ENCODE results near the gene ARHGEF1.
"Not testable (repeated sequence)": the region's sequence is repeated elsewhere in the genome, so short reads cannot be mapped to it uniquely, and the experiment has no call there.

Gene ARHGEF1

GRCh38 chr19:41911889-41912731 lies 29.1 kb downstream of the ARHGEF1 start:
- POLR2A ChIA-PET = interaction anchor here (0.5 to 1.4 kb wide), 3 partner anchors 9 to 50 kb away, joined by 4 read pairs; no protein-coding TSS in a partner anchor
- H3K4me3 ChIP-seq (ENCODE audit: low read depth, low read length) = no peak overlapping the region
- DNase-seq (ENCODE audit: low read depth, low spot score) = no peak
- CTCF ChIA-PET = no interaction called here
- TF ChIP-seq CTCF (IDR thresholded peaks at IDR 0.05; ENCODE audit: insufficient read depth, low read length, missing control alignments) = no peak

GRCh38 chr19:41912899-41913537 lies 30.0 kb downstream of the ARHGEF1 start:
- TF ChIP-seq CTCF (IDR thresholded peaks at IDR 0.05; ENCODE audit: insufficient read depth, low read length, missing control alignments) = no peak
- H3K4me3 ChIP-seq (ENCODE audit: low read depth, low read length) = no peak overlapping the region
- CTCF ChIA-PET = no interaction called here
- POLR2A ChIA-PET = interaction anchor here (0.5 kb wide), 1 partner anchor 49 kb away, joined by 4 read pairs; no protein-coding TSS in a partner anchor
- DNase-seq (ENCODE audit: low read depth, low spot score) = no peak

GRCh38 chr19:41913538-41914423 lies 30.8 kb downstream of the ARHGEF1 start:
- no peak for TF ChIP-seq CTCF (IDR thresholded peaks at IDR 0.05; ENCODE audit: insufficient read depth, low read length, missing control alignments)
- ChIA-PET POLR2A (no interaction called here), CTCF (no interaction called here)
- DNase-seq (ENCODE audit: low read depth, low spot score) = no peak
- H3K4me3 ChIP-seq (ENCODE audit: low read depth, low read length) = no peak overlapping the region

GRCh38 chr19:41914424-41914834 lies 31.4 kb downstream of the ARHGEF1 start:
- DNase-seq (ENCODE audit: low read depth, low spot score); H3K4me3 ChIP-seq (ENCODE audit: low read depth, low read length); CTCF ChIA-PET; POLR2A ChIA-PET: not testable (repeated sequence)

GRCh38 chr19:41915021-41915775 lies 32.2 kb downstream of the ARHGEF1 start:
- ChIA-PET CTCF (no interaction called here), POLR2A (no interaction called here)
- TF ChIP-seq CTCF (IDR thresholded peaks at IDR 0.05; ENCODE audit: insufficient read depth, low read length, missing control alignments) = no peak
- no peak for DNase-seq (ENCODE audit: low read depth, low spot score)
- no peak overlapping the region for H3K4me3 ChIP-seq (ENCODE audit: low read depth, low read length)

GRCh38 chr19:41915776-41916414 lies 32.9 kb downstream of the ARHGEF1 start:
- no peak for TF ChIP-seq CTCF (IDR thresholded peaks at IDR 0.05; ENCODE audit: insufficient read depth, low read length, missing control alignments)
- ChIA-PET POLR2A (no interaction called here), CTCF (no interaction called here)
- DNase-seq (ENCODE audit: low read depth, low spot score) = no peak
- H3K4me3 ChIP-seq (ENCODE audit: low read depth, low read length) = no peak overlapping the region
